Medulla oblongata (tissue), 1 donor: ENCODE data around the gene PPP6R2.

Experiments used
- DNase-seq: peaks from one replicate; pipeline ENCODE4 v3.0.0-alpha.2; 2015; ENCODE audit errors: extremely low spot score

PPP6R2 gene

GRCh38 chr22:50342651-50343540, at the start of gene PPP6R2:
Gene PPP6R2, plus strand, starts transcription at chr22:50343327. Its CDS starts 50,582 bp downstream, at chr22:50393909.
- DNase-seq, result peak; percentile 70

GRCh38 chr22:50293441-50294318, 49.4 kb upstream of the PPP6R2 start:
- DNase-seq, result peak; percentile 54

GRCh38 chr22:50294319-50294656, 48.8 kb upstream of the PPP6R2 start:
- no peak for DNase-seq

- no peak for DNase-seq
Observed at GRCh38 chr22:50296658-50297490, 46.3 kb upstream of the PPP6R2 start.

GRCh38 chr22:50297510-50298265, 45.4 kb upstream of the PPP6R2 start:
- DNase-seq, result no peak

- no peak for DNase-seq
Observed at GRCh38 chr22:50298266-50298637, 44.9 kb upstream of the PPP6R2 start.

- no peak for DNase-seq
Observed at GRCh38 chr22:50298937-50299784, 44.0 kb upstream of the PPP6R2 start.

- no peak for DNase-seq
Observed at GRCh38 chr22:50299785-50300619, 43.1 kb upstream of the PPP6R2 start.

- no peak for DNase-seq
Observed at GRCh38 chr22:50300620-50301257, 42.4 kb upstream of the PPP6R2 start.

- DNase-seq, result no peak
Observed at GRCh38 chr22:50301581-50301991, 41.5 kb upstream of the PPP6R2 start.

GRCh38 chr22:50302041-50302541, 41.0 kb upstream of the PPP6R2 start:
- no peak for DNase-seq

GRCh38 chr22:50302564-50302963, 40.6 kb upstream of the PPP6R2 start:
- no peak for DNase-seq

- DNase-seq, result no peak
Observed at GRCh38 chr22:50303515-50303847, 39.6 kb upstream of the PPP6R2 start.

GRCh38 chr22:50303848-50304527, 39.1 kb upstream of the PPP6R2 start:
- DNase-seq, result peak; percentile 82

GRCh38 chr22:50304528-50305392, 38.4 kb upstream of the PPP6R2 start:
- peak; percentile 80 for DNase-seq

GRCh38 chr22:50305393-50305922, 37.7 kb upstream of the PPP6R2 start:
- DNase-seq, result no peak
